Measurements from ENCODE around the gene SLC8A1. TPM values are rescaled to one million over a fixed set of nuclear protein-coding genes. Genes with fewer than 3 reads are reported as not detected.

Gene SLC8A1
- total and polyA plus RNA-seq, 11 donors: 61.9 to 1,521 (median 827) TPM

GRCh38 chr2:40047406-40047805 is 404.5 kb downstream of the SLC8A1 start:
- Histone ChIP-seq H3K36me3 (no peaks in the 10 kb centered on the region), H3K4me3 (no peak overlapping the region), H3K27me3 (no peaks in the 10 kb centered on the region), H3K9me3 (no peaks in the 10 kb centered on the region), H3K4me1 (peaks cover 0 to 6% (median 0%) of the 10 kb centered on the region in 12 donors), H3K27ac (no peak overlapping the region)
- intact Hi-C loops (cut with DNase I): no loop called here
- ATAC-seq: no peak
- TF ChIP-seq CTCF (IDR thresholded peaks at IDR 0.05): no peak
- no peak for TF ChIP-seq POLR2A (IDR thresholded peaks at IDR 0.05)
- 85 to 90% (median 88%) methylated on average over 3 of the region's 3 CpGs for WGBS, 4 donors
- no peak for DNase-seq
